Cardiac muscle cell (in vitro differentiated cells and primary cell): ENCODE data around the gene INPP4A. TPM values are rescaled to one million over a fixed set of nuclear protein-coding genes. Genes with fewer than 3 reads are reported as not detected.

Source experiments
- DNase-seq, 2 donors: peaks; one replicate each; pipeline versions ENCODE4 v3.0.0 to v3.0.0-alpha.2; 2010 to 2017; ENCODE audit warnings: low read depth in 1 of 2, low spot score in 1 of 2
- H3K27ac ChIP-seq: fragments of 200-600 bp; sonication (generic); 2 replicates; pipeline ENCODE4 v1.5.1; 2016
- H3K27me3 ChIP-seq: fragments of 200-600 bp; sonication (generic); 2 replicates; pipeline ENCODE4 v1.6.0; 2016; ENCODE audit warnings: control low read depth
- H3K36me3 ChIP-seq: fragments of 200-600 bp; sonication (generic); 2 replicates; pipeline ENCODE4 v1.5.1; 2016; ENCODE audit warnings: control low read depth
- H3K4me1 ChIP-seq: fragments of 200-600 bp; sonication (generic); 2 replicates; pipeline ENCODE4 v1.8.1; 2017; ENCODE audit warnings: low read depth, mild to moderate bottlenecking, mixed run types
- H3K4me3 ChIP-seq: fragments of 200-600 bp; sonication (generic); 2 replicates; pipeline ENCODE4 v1.5.1; 2016; ENCODE audit warnings: mild to moderate bottlenecking
- H3K9me3 ChIP-seq: fragments of 200-600 bp; sonication (generic); 2 replicates; pipeline ENCODE4 v1.5.1; 2017; ENCODE audit warnings: low read depth, mild to moderate bottlenecking, control low read depth
- polyA plus RNA-seq: library from polyadenylated mRNA; unstranded; fragments of >200 nt; fragmentation: Nextera tagmentation; extraction: Ambion mirVana; gene quantifications from 2 replicates; pipeline ENCODE4 v1.2.1, GENCODE V29; 2016
- total RNA-seq: library from RNA; depleted of rRNA; stranded (reverse); fragments of >200 nt; gene quantifications from 2 replicates; pipeline ENCODE4 v1.2.3, GENCODE V29; 2016
- TF ChIP-seq, protein P1 (sequence below): IDR thresholded peaks from 2 replicates; pipeline ENCODE4 v1.5.1; 2012; ENCODE audit warnings: low read depth, mild to moderate bottlenecking, low read length

The INPP4A gene
- total and polyA plus RNA-seq, 2 experiments from 2014 or later = 11.6 to 25.0 TPM

DNA sequence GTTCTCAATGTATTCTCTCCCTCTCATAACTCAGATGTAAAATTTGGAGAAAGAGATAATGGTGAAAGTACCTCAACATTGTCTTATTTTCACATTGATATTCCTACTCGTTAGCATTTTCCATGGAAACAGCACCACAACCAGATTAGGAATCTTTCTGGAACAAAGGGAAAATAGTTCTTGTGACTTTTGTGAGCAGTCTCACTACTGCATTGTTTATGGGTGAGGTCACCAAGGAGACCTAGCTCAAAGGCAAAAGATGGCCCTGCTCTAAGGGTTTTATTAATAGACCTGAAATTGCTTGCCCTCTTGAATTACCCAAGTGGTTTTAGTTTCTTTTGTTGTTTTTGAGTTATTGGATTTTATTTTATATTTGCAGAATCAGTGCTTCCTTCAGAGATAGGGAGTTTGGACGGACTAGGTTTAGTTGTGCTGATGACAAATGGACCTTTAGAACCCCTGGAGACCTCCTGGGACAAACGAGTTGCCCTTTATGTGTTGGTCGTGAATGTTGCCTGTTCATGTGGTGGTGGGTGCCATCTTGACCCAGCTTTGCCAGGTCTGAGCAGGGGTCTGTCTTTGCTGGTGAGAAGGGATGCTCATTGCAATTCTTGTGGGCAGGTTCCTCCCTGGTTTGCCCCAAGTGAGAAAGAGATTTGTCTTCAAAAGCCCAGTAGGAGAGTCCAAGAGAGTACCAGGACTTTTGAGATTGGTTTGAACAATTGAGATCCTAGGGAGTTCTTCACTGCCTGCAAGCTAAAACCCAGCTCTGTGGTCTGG, 58.1 kb downstream of the INPP4A start:
- H3K4me1 ChIP-seq = peaks cover 19% of the 10 kb centered on the region
- H3K4me3 ChIP-seq = no peak overlapping the region
- H3K36me3 ChIP-seq = no peaks in the 10 kb centered on the region
- no peaks in the 10 kb centered on the region for H3K9me3 ChIP-seq
- peak in 1 of 2 donors; percentile 86 for DNase-seq
- H3K27ac ChIP-seq = no peak overlapping the region
- TF ChIP-seq, protein P1, sequence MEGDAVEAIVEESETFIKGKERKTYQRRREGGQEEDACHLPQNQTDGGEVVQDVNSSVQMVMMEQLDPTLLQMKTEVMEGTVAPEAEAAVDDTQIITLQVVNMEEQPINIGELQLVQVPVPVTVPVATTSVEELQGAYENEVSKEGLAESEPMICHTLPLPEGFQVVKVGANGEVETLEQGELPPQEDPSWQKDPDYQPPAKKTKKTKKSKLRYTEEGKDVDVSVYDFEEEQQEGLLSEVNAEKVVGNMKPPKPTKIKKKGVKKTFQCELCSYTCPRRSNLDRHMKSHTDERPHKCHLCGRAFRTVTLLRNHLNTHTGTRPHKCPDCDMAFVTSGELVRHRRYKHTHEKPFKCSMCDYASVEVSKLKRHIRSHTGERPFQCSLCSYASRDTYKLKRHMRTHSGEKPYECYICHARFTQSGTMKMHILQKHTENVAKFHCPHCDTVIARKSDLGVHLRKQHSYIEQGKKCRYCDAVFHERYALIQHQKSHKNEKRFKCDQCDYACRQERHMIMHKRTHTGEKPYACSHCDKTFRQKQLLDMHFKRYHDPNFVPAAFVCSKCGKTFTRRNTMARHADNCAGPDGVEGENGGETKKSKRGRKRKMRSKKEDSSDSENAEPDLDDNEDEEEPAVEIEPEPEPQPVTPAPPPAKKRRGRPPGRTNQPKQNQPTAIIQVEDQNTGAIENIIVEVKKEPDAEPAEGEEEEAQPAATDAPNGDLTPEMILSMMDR = no peak
- peaks cover 7% of the 10 kb centered on the region for H3K27me3 ChIP-seq

DNA sequence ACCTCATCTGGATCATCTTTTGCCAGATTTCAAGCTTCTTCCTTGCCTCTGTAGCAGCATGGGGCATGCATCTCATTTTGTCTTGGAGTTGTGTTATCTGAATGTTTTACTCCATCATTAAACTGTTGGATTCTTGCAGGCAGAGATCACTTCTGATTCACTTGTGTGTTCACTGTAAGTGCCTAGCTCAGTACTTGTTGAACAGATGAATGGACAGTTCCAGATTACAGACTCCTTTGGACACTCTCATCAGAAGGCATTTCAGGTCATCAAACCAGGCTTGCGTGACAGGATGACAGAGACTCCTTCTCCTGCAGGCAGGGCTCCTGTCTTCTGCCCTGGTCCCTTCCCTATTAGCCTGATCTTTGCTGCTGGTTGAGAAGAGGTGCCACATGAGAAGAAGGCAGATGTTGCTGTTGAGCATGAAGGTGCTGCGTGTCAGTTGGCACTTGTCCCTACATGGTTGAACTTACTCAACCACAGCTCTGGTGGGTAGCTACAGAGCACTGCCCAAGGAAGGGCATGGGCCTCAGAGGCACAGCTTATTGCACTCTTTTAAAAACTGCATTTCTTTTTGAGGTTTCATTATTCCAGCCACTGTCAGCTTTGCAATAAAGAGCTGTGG, 58.9 kb downstream of the INPP4A start:
- no peaks in the 10 kb centered on the region for H3K9me3 ChIP-seq
- H3K36me3 ChIP-seq = no peaks in the 10 kb centered on the region
- no peak for DNase-seq
- H3K4me1 ChIP-seq = peaks cover 28% of the 10 kb centered on the region
- peaks cover 7% of the 10 kb centered on the region for H3K27me3 ChIP-seq
- TF ChIP-seq, protein P1 = no peak
- no peak overlapping the region for H3K27ac ChIP-seq
- H3K4me3 ChIP-seq = no peak overlapping the region

DNA sequence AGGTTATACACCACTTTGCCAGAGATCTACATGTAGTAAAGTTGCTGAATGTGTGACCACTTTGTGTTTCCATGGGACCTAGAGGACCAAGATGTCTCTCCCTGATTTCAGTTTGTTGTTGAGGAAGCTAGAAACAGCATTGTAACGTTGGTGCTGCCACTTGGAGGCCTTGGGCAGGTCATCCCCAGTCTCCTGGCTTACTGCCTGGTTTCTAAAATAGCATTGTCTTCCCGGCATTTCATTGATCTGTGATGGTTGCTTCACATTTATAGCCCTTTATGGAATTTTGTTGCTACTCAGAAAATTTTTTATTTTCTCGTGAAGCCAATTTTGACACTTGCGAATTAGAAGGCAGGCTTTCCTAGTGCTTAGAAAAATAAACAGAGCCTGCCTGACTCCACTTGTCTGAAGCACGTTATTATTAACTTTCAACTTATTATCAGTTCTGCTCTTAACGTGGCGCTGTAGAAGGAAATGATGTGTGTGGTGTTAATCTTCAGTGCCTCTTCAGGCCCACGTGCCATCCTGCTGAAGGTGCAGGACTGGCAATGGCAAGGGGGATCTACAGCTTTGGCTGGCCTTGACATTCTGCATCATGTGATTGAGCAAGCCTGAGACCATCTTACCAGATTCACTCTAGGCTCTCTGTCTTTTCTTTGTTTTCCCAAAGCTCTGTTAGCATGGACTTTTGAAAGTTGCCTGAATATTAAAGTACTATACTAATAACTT, 59.9 kb downstream of the INPP4A start:
- TF ChIP-seq, protein P1 = no peak
- Histone ChIP-seq H3K9me3 (no peaks in the 10 kb centered on the region), H3K27me3 (peaks cover 7% of the 10 kb centered on the region), H3K27ac (no peak overlapping the region), H3K4me1 (peaks cover 34% of the 10 kb centered on the region), H3K36me3 (no peaks in the 10 kb centered on the region), H3K4me3 (no peak overlapping the region)
- DNase-seq = peak; percentile 28 to 35

DNA sequence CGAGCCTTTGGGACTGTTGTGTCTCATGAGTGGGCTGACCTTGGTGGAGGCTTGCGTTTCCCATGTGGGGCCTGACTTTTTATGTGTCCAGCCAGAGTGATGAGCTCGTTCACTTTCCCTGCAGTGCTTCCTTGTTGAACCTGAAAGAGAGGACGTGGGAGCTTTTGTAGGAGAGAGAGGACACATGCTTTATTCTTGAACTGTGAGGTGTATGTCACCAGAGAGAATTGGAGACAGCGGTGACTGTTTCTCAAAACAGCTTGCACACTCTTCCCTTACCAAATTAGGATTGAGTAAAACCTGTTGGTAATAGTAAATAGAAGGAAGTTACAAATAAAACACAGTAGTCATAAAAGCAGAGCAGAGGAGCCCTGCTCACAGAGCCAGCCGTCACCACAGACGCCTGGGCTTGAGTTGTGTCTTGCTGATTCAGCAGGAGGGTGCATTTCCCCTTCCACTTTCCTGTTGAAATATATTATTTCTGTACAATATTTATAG, 60.7 kb downstream of the INPP4A start:
- H3K27me3 ChIP-seq = peaks cover 7% of the 10 kb centered on the region
- no peak for DNase-seq
- TF ChIP-seq, protein P1 = no peak
- H3K36me3 ChIP-seq = no peaks in the 10 kb centered on the region
- H3K4me1 ChIP-seq = peaks cover 34% of the 10 kb centered on the region
- no peak overlapping the region for H3K27ac ChIP-seq
- no peaks in the 10 kb centered on the region for H3K9me3 ChIP-seq
- no peak overlapping the region for H3K4me3 ChIP-seq

DNA sequence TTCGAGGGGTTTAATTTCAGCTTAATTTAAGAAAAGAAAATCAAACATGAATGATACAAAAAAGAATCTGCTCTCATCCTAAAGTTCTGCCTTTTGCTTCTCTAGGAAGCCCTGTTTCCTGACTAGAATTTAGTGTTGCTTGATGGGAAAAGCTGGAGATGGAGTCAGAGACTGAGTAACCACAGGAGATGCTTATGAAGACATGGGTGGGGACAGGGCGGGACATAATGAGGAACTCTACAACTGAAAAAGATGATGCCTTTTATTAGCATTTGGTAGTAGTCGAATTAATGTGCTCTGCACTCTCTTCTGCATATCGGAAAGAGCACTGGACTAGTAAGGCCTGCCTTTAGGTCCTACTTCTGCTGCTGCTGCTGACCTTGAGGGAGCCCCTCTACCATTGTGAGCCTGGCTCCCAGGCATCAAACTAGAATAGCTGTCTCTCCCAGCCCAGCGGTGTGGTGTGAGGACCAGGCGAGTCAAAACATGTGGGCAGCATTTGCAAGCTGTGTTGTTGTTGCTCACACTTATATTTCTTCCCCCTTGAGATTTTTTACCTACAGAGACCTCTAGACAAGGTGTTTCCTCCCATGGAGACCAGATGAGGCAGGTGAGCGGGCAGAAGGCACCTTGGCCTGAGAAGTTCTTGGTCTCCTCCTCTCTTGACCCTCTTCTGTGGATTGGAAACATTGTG, 61.5 kb downstream of the INPP4A start:
- peaks cover 7% of the 10 kb centered on the region for H3K27me3 ChIP-seq
- H3K4me1 ChIP-seq = peaks cover 34% of the 10 kb centered on the region
- H3K4me3 ChIP-seq = no peak overlapping the region
- no peaks in the 10 kb centered on the region for H3K36me3 ChIP-seq
- H3K9me3 ChIP-seq = no peaks in the 10 kb centered on the region
- H3K27ac ChIP-seq = no peak overlapping the region
- TF ChIP-seq, protein P1 = no peak
- no peak for DNase-seq
